GM20000 (cell line): ENCODE measurements around the gene RPS23.
"Not testable (repeated sequence)": the region's sequence is repeated elsewhere in the genome, so short reads cannot be mapped to it uniquely, and the experiment has no call there.

Experiments used
- DNase-seq: peaks from one replicate; pipeline ENCODE4 v3.0.0; 2012; ENCODE audit warnings: low spot score
- TF ChIP-seq, protein P1 (sequence below): IDR thresholded peaks from 2 replicates; pipeline ENCODE4 v1.5.1; 2012; ENCODE audit warnings: mild to moderate bottlenecking, control low read depth; ENCODE audit errors: extremely low read depth, missing control alignments

RPS23 gene

DNA sequence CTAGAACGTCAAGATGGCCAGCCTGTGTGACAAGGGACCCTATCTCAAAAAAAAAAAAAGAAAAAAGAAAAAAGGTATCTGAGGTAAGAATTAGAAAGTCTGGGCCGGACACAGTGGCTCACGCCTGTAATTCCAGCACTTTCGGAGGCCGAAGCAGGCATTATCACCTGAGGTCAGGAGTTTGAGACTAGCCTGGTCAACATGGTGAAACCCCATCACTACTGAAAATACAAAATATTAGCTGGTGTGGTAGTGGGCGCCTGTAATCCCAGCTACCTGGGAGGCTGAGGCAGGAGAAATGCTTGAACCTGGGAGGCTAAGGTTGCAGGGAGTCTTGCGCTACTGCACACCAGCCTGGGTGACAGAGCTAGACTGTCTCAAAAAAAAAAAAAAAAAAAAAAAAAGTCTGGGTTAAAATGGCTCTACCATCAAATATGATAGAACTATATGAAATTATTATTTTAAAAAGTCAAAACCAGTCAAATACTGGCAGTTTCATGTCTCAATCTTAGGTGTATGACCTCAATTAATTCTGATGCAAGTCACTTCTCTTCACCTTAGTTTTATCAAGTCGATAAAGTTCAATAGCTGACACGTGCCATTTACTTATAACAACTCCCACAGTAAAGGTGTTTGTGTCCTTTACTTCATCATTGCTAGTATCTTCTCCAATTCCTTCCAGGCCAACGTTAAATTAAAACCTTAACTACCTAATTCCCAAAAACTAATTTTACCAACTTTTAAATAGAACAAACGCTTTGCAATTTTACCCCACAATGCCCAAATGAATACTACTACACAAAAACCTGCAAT lies 1.1 kb downstream of the RPS23 start:
- DNase-seq, result no peak
- TF ChIP-seq, protein P1, sequence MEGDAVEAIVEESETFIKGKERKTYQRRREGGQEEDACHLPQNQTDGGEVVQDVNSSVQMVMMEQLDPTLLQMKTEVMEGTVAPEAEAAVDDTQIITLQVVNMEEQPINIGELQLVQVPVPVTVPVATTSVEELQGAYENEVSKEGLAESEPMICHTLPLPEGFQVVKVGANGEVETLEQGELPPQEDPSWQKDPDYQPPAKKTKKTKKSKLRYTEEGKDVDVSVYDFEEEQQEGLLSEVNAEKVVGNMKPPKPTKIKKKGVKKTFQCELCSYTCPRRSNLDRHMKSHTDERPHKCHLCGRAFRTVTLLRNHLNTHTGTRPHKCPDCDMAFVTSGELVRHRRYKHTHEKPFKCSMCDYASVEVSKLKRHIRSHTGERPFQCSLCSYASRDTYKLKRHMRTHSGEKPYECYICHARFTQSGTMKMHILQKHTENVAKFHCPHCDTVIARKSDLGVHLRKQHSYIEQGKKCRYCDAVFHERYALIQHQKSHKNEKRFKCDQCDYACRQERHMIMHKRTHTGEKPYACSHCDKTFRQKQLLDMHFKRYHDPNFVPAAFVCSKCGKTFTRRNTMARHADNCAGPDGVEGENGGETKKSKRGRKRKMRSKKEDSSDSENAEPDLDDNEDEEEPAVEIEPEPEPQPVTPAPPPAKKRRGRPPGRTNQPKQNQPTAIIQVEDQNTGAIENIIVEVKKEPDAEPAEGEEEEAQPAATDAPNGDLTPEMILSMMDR, result no peak

DNA sequence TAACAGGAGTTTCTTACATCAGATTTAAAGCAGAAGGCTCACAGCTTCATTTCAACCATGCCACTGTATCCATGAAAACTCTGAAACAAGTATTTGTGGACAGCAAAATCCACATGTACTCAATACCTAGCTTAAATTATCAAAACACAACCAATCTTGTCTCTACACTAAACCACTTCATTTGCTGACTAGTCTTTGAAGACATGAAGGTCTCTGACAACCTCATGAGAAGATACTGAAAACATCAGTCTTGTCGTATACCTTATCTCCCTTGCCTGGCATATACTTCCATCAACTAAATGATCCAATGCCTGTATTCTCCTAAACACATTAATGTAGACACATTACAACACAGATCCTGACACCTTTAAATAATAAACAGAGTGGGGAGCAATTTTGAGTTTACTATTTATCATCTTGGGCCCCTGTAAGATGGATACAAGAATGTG lies 2.9 kb downstream of the RPS23 start:
- no peak for DNase-seq
- TF ChIP-seq, protein P1, result no peak

DNA sequence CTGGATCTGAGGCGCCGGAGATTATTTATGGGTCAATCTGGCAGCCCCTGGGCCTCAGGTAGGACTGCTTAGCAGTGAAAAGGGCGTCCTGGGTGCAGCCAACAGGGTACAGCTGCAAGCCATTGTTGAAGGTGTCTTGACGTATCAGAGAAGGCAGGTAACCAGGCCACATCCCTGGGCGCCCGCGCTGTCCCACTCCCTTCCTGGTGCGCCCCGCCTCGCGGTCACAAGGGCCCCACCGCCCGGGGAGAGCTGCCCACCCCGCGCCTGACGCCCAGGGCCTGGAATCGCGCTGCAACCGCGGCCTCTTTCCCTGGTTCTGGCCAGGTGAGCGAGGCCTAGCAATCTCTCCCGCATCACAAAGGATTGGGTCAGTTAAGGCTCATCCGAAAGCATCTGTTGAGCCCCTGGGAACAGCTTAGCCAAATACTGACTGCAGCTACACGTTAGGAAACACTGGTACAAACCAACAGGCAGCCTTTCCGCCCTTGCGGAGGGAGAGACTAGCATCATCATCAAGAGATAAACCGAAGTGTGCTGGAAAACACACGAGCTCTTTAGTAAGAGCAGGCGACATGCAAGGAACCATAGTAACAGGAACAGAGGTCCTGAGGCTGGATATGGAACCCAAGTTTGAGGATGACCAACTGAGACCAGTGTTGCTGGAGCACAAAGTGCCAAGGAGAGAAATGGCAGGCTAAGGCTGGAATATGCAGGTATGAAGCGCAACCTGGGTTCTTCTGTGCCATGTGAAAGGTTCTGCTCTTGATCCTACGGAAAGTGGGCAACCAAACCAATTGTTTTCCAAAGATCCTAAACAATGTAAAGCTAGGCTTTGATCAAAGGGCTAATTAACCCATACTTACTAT lies 3.6 kb downstream of the RPS23 start:
- TF ChIP-seq, protein P1, result no peak
- no peak for DNase-seq

DNA sequence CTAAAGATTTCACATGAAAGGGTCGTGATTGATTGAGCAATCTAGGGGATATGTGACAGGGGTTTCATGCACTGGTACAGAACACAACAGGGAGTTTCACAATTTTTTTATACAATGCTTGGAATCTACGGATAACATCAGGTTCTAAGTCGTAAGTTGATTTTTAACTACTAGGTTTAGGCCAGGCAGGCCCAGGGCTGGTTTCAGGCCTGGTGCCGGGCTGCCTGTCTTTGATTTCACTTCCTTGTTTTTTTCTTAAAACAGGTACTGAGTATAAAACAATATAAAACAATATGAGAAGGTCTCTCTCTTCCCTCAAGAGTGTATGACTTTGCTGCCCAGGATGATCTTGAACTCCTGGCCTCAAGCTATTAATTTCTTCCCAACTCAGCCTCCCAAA lies 4.7 kb downstream of the RPS23 start:
- not testable (repeated sequence) for DNase-seq

DNA sequence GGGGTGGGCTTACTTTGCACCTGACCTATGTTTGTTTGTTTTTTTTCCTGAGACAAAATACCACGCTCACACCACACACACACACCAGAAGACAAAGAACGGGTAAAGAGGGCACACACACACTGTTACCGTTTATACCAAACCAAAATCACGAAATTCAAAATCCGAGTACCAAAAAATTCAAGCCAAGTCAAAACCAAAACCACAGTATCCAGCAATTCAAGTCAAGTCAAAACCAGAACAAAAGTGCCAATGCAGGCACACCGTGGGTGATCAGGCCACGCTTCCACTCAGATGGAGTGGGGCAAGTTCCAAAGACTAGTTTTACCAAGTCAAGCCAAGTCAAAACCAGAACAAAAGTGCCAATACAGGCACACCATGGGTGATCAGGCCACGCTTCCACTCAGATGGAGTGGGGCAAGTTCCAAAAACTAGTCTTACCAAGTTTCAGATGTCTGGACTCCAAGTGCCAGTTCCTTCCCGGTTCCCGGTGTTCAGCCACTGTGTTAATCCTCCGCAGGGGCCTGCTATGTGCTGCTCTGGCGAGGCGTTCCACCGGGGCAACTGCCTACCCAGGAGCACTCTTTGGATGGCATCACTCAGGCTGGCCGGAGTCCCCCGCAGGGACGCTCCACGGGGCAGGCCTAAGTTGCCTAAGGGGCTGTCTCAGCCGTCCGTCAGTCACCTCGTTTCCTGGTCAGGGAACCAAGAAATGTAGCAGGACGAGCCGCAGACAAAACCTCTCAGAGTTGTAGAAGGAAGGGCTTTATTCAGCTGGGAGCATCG lies 5.4 kb downstream of the RPS23 start:
- DNase-seq, result not testable (repeated sequence)

DNA sequence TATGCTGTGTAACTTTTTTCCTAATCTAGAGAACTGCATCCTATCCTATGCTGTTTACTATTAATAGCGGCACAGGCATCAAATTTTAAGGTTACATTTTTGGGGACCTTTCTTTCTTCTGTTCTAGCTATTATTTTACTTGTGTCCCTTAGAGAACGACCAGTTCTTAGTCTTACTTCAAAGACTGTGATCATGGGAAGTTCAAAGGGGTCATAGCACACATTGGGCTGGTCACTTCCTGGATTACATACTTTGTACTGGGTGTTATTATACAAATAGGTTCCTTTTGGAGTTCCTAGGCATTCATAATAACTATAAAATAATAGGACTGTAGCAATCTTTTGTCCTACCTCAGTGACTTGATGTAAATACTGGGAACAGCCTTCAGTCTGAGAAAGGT lies 8.8 kb downstream of the RPS23 start:
- DNase-seq, result not testable (repeated sequence)

DNA sequence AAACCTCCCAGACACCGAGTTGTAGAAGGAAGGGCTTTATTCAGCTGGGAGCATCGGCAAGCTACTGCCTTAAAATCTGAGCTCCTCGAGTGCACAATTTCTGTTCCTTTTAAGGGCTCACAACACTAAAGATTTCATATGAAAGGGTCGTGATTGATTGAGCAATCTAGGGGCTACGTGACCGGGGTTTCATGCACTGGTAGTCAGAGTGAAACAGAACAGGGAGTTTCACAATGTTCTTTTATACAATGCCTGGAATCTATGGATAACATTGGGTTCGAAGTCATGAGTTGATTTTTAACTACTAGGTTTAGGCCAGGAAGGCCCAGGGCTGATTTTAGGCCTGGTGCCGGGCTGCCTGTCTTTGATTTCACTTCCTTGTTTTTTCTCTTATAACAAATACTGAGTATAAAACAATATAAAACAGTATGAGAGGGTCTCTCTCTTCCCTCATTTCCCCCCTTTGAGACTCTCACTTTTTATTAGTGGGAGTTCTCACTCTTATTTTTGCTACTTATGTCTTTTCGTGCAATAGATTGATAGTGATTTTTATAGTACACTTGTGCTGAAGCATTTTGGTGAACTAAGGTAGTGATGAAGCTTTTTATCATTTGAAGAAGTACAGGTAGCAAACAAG lies 10.7 kb downstream of the RPS23 start:
- not testable (repeated sequence) for DNase-seq

DNA sequence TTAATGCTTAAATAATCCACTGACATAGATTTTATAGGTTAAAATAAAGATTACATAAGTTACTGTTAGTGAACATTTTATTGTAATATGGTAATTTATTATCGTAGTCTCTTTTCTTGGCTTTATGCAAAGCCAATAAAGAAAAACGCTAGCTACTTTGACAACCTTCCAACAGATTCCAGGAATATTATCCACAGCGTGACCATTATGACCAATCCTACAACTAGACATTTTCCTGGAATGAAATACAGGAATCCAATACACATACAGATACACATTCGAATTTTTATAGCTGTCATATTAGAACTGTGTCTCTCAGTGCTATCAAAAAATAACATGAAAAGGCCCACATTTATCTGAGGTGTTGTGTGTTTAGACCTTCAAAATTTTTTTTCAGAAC lies 13.1 kb downstream of the RPS23 start:
- TF ChIP-seq, protein P1, result no peak
- no peak for DNase-seq
